ENCODE measurements around the gene MDM4.

GRCh38 chr1:204473400-204473965, 42.7 kb upstream of the MDM4 start:
- TF ChIP-seq CTCF (IDR thresholded peaks at IDR 0.05) (no peak), POLR2A (IDR thresholded peaks at IDR 0.05) (no peak)

Measured in body of pancreas (tissue), 4 donors.